NCI-H187 (cell line): Measurements from ENCODE around the gene CERS6.

ENCODE experiments used
- DNase-seq, 2 experiments: peaks; one replicate each; lab custom pipeline; 2025; lab: John Stamatoyannopoulos, UW

CERS6 gene

GRCh38 chr2:168801961-168802858 is 346.1 kb downstream of the CERS6 start, which contains the start of gene NOSTRIN:
Gene NOSTRIN (plus strand): TSS chr2:168802637. CDS start chr2:168802647, 10 bp downstream.
- DNase-seq, result no peak

GRCh38 chr2:168802859-168803725 is 347.0 kb downstream of the CERS6 start:
- DNase-seq, result no peak

GRCh38 chr2:168804214-168804613 is 348.1 kb downstream of the CERS6 start:
- DNase-seq, result no peak

- no peak for DNase-seq
Observed at GRCh38 chr2:168805615-168806014, 349.5 kb downstream of the CERS6 start.

- no peak for DNase-seq
Observed at GRCh38 chr2:168809537-168809936, 353.5 kb downstream of the CERS6 start.

GRCh38 chr2:168810235-168810634 is 354.2 kb downstream of the CERS6 start:
- no peak for DNase-seq

- no peak for DNase-seq
Observed at GRCh38 chr2:168811696-168812095, 355.6 kb downstream of the CERS6 start.

GRCh38 chr2:168814046-168814445 is 358.0 kb downstream of the CERS6 start:
- DNase-seq, result no peak

GRCh38 chr2:168814939-168815907 is 359.2 kb downstream of the CERS6 start:
- DNase-seq, result no peak

GRCh38 chr2:168816369-168816768 is 360.3 kb downstream of the CERS6 start:
- no peak for DNase-seq

GRCh38 chr2:168819050-168819715 is 363.1 kb downstream of the CERS6 start:
- no peak for DNase-seq

- DNase-seq, result no peak
Observed at GRCh38 chr2:168819829-168820489, 363.9 kb downstream of the CERS6 start.

GRCh38 chr2:168821577-168821976 is 365.5 kb downstream of the CERS6 start:
- DNase-seq, result no peak

- DNase-seq, result no peak
Observed at GRCh38 chr2:168821992-168822391, 365.9 kb downstream of the CERS6 start.
